ENCODE measurements around the gene HOXC9.

- TF ChIP-seq CTCF (IDR thresholded peaks at IDR 0.05) (no peak), POLR2A (IDR thresholded peaks at IDR 0.05) (no peak)
Observed at GRCh38 chr12:53980802-53981496, 19.0 kb upstream of the HOXC9 start.
